ENCODE data around the gene TSPAN7. TPM values are rescaled to one million over a fixed set of nuclear protein-coding genes. Genes with fewer than 3 reads are reported as not detected.

The TSPAN7 gene
- total and polyA plus RNA-seq, 9 of the 15 experiments (the other 6 are each of a cell fraction or from before 2014, with no cell fraction given): 0.07 to 0.29 (median 0.12) TPM; not detected in 1

GRCh38 chrX:38636949-38637819, 75.8 kb downstream of the TSPAN7 start:
- Histone ChIP-seq H3K4me1 (replicated peaks in 1 of 2; ENCODE audit: control insufficient read depth in 2 of 2, insufficient read depth in 2 of 2, low read length in 2 of 2) (peaks cover 8 to 69% of the 10 kb centered on the region in 2 experiments), H3K4me2 (ENCODE audit: insufficient read depth, low read length) (peak overlapping the region; percentile 6; the same call in 1 of the 2 replicates), H3K9ac (ENCODE audit: insufficient read depth in 1 of 2, low read depth in 2 of 2, low read length in 2 of 2) (peak overlapping the region in 1 of 2 experiments; percentile 30; a peak in 1 of 4 replicates), H3K79me2 (ENCODE audit: control insufficient read depth, insufficient read depth, low read length) (no peaks in the 10 kb centered on the region), H4K20me1 (replicated peaks; ENCODE audit: control insufficient read depth, insufficient read depth, low read length) (no peaks in the 10 kb centered on the region), H3K9me3 (replicated peaks; ENCODE audit: control insufficient read depth, insufficient read depth, low read depth, low read length) (no peaks in the 10 kb centered on the region), H3K9me1 (ENCODE audit: control insufficient read depth, insufficient read depth, low read length) (peaks cover 2% of the 10 kb centered on the region), H3K27ac (ENCODE audit: extremely low read depth, low read depth, low read length) (no peak overlapping the region; the same call in 2 of the 3 replicates), H2AFZ (ENCODE audit: low read depth, low read length) (peak overlapping the region; percentile 67), H3K27me3 (ENCODE audit: control insufficient read depth in 2 of 2, insufficient read depth in 2 of 2, low read length in 2 of 2) (no peaks in the 10 kb centered on the region), H3K4me3 (no peak overlapping the region), H3K36me3 (ENCODE audit: control insufficient read depth, insufficient read depth, low read length) (no peaks in the 10 kb centered on the region)
- in situ Hi-C loops (cut with MboI) (no loop called here), intact Hi-C loops (cut with micrococcal nuclease) (loop anchor here (5.0 to 10.0 kb wide), 2 partner anchors 165 to 182 kb away; partner anchors contain the start of gene MID1IP1)
- DNase-seq (ENCODE audit: extremely low read depth in 1 of 4, low spot score in 3 of 4) (no peak), ATAC-seq (no peak), FAIRE-seq (no peak)
- no TSS peak for BruUV-seq (replicated peaks)
- CTCF ChIA-PET (ENCODE audit: low intra/inter-chr PET ratio): no interaction called here
- WGBS (ENCODE audit: insufficient coverage, low coverage, missing lambda C conversion rate): 52% methylated on average over 8 of the region's 8 CpGs
- POLR2A ChIA-PET: interaction anchor here (1.9 kb wide), 1 partner anchor 9 kb away, joined by 10 read pairs; no protein-coding TSS in a partner anchor
- TF ChIP-seq ZNF57 (CRISPR knock-in tag; IDR thresholded peaks at IDR 0.05) (no peak), CHD7 (IDR thresholded peaks at IDR 0.05; ENCODE audit: low read depth, low read length) (no peak), ZNF551 (CRISPR knock-in tag; IDR thresholded peaks at IDR 0.05) (no peak), HDAC2 (IDR thresholded peaks at IDR 0.05) (no peak), HDAC8 (tag; IDR thresholded peaks at IDR 0.05) (no peak), BDP1 (IDR thresholded peaks at IDR 0.05; ENCODE audit: insufficient read depth, insufficient read length) (no peak), ILF3 (IDR thresholded peaks at IDR 0.05; ENCODE audit: borderline replicate concordance) (no peak), CBFA2T3 (IDR thresholded peaks at IDR 0.05) (no peak), SNIP1 (IDR thresholded peaks at IDR 0.05; ENCODE audit: low read depth) (no peak), ZNF778 (CRISPR knock-in tag; IDR thresholded peaks at IDR 0.05) (no peak), CREBBP (IDR thresholded peaks at IDR 0.05; ENCODE audit: low read depth, low read length) (no peak)
